Stimulated activated CD4-positive, alpha-beta T cell treated with anti-CD3 and anti-CD28 coated beads, Interleukin-4, amount 100 ng/mL, for 48 hours (primary cell): ENCODE results near the gene CCDC85C.

Source experiments
- DNase-seq, 2 donors: peaks; one replicate each; pipeline ENCODE4 v3.0.0-alpha.2; 2020; ENCODE audit warnings: low read depth in 2 of 2

Gene CCDC85C

GRCh38 chr14:99589651-99590530 is 14.1 kb downstream of the CCDC85C start:
- no peak for DNase-seq

- no peak for DNase-seq
Observed at GRCh38 chr14:99589031-99589441, 15.0 kb downstream of the CCDC85C start.

- DNase-seq, result no peak
Observed at GRCh38 chr14:99587460-99588278, 16.3 kb downstream of the CCDC85C start.

GRCh38 chr14:99586761-99587459 is 17.1 kb downstream of the CCDC85C start:
- no peak for DNase-seq

DNA sequence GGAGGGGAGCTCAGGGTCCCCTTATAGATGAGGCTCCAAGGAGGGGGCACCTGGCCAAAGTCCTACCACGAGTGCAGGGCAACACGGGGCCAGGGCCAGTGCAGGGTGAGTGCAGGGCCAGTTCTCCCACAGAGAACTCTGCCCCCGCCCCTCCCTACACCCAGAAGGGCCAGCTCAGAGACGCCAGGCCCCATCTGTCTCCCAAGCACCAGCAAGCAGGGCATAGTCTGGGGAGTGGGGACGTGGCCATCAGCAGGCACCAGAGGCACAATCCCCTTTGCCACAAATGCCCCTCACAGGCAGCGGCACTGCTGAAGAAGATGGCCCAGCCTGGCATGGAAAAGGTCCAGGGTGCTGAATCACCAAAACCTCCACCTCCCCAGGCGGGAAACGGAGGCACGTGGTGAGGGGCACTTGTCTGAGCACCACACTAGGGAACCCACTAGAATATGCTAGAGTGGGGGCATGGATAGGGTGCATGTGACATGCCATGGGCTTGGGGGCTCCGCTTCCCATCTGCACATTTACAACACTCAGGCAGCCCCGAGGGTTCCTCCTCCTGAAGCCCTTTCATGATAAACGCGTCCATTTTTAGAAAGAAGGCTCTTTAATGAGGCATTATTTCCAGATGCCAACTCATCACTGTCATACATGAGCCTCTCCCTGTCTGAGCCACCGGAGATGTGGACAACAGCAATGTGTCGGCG is 17.8 kb downstream of the CCDC85C start:
- DNase-seq, result no peak

DNA sequence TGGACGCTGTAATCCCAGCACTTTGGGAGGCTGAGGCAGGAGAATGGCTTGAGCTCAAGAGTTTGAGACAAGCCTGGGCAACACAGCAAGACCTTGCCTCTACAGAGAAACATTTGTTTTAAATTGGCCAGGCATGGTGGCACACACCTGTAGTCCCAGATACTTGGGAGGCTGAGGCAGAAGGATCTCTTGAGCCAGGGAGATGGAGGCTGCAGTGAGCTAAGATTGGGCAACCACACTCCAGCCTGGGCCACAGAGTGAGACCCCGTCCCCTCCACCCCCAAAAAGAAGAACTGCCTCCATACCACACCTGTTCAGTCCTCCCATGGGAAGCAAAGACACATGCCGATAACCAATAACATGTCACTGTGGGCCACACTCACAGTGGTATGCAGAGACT is 19.2 kb downstream of the CCDC85C start:
- no peak for DNase-seq

- no peak for DNase-seq
Observed at GRCh38 chr14:99581938-99582337, 22.1 kb downstream of the CCDC85C start.

- no peak for DNase-seq
Observed at GRCh38 chr14:99581374-99581773, 22.6 kb downstream of the CCDC85C start.

DNA sequence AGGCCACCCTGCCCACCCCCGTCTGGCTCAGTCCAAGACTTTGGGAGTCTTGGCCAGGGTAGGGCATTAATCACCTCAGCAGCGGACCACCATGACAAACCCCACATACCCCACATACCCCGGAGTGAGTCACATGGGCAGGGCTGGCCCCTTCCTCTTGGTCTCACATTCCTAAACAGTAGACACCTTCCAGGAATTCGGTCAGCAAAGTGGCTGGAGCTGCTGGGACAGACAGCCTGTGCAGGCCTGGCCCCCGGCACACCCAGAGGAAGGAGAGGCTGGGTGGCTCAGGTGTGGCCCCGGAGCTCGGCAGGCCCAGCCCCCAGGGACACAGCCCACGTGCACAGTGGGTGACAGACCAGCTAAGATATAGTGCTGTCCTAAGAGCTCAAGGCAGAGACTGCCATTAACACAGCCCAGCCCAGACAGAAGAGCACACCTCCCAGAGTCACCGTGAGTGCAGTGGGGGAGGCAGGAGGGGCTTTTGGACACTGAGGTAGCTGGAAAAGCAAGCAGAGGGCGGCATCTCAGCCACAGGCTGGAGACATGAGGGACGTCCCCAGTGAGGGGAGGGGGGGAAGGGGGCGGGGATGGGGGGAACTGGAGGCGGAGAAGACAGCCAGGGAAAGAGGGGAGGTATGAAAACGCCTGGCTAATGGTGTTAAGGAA is 24.0 kb downstream of the CCDC85C start:
- DNase-seq, result no peak

GRCh38 chr14:99579120-99579836 is 24.7 kb downstream of the CCDC85C start:
- DNase-seq, result no peak

GRCh38 chr14:99578541-99579101 is 25.4 kb downstream of the CCDC85C start:
- no peak for DNase-seq

- no peak for DNase-seq
Observed at GRCh38 chr14:99576761-99577705, 27.0 kb downstream of the CCDC85C start.

GRCh38 chr14:99576304-99576703 is 27.7 kb downstream of the CCDC85C start:
- no peak for DNase-seq

- no peak for DNase-seq
Observed at GRCh38 chr14:99575043-99576023, 28.7 kb downstream of the CCDC85C start.

DNA sequence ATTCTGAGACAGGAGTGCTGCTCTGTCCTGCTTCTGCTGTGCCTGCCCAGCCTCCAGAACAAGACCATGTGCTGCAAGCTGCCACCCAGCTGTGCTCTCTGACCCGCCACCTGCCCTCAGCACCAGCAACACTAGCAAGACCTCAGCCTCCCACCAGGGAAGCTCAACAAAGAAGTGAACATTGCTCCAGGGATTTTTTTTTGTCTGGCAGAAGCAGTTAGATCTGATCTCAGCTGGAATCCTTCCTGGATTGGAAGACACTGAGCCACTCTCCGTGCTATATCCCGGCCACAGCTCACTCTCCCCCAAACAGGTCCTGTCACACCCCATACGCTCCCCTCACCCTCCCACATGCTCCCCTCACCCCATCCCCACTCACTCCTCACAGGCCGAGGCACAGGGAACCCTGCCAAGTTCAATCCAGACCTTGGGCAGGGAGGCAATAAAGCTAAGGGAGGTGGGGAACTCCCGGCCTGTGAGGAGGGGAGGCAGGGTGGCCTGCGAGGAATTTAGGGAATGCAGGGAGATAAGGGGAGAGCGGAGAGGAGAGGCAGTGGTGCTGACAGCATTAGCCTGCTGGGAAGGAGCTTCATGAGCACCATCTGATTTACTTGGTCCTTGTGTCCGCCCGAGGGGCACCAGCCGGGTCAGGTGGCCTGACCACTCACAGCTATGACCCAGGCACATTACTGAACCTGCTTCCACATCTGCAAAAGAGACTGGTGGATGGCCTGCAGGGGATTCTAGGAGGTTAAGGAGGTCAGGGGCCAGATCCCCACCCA is 29.7 kb downstream of the CCDC85C start:
- no peak for DNase-seq

DNA sequence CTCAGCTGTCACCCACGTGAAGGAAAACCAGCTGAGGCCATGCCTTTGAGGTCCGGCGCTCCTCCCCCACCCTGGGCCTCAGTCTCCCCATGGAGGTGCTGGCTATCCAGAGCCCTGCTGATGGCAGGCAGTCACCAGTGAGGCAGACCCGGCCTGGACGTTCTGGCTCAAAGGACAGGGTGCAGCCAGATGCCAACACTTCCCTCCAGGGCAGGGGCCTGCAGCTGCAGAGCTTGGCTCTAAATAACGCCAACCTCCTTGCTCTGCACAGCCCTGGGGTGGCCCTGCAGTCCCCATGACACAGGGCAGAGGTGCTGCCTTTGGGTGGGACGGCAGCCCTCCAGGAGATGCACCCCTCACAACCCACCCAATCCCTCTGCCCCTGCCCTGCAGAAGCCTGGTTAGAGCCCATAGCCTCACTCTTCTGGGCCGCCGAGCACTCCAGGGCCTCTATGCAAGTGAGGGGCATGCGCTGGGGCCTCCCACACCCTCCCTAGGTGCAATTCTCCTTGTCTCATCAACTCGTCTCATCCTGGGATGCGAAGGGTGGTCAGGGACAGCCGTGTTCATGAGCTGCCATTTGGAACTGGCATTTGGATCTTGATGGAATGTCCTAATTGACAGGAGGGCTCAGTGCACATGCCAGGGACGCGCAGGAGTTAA is 30.4 kb downstream of the CCDC85C start:
- DNase-seq, result no peak
